Islet of Langerhans (tissue), 1 donor: Measurements from ENCODE around the gene METTL9.
"Not testable (repeated sequence)": the region's sequence is repeated elsewhere in the genome, so short reads cannot be mapped to it uniquely, and the experiment has no call there.

Experiments
- FAIRE-seq: peaks from one replicate; lab custom pipeline; 2011; peaks lifted over from hg19 to GRCh38; lab: Jason Lieb, UNC

Gene METTL9

GRCh38 chr16:21611198-21611555, 11.8 kb downstream of the METTL9 start:
- no peak for FAIRE-seq

GRCh38 chr16:21611556-21612384, 12.4 kb downstream of the METTL9 start:
- no peak for FAIRE-seq

GRCh38 chr16:21613361-21613760, 14.0 kb downstream of the METTL9 start:
- FAIRE-seq, result no peak

- FAIRE-seq, result no peak
Observed at GRCh38 chr16:21613781-21614180, 14.4 kb downstream of the METTL9 start.

GRCh38 chr16:21614896-21615295, 15.5 kb downstream of the METTL9 start:
- no peak for FAIRE-seq

GRCh38 chr16:21617607-21618006, 18.2 kb downstream of the METTL9 start:
- FAIRE-seq, result no peak

- FAIRE-seq, result no peak
Observed at GRCh38 chr16:21618281-21618680, 18.9 kb downstream of the METTL9 start.

- no peak for FAIRE-seq
Observed at GRCh38 chr16:21619765-21620425, 20.5 kb downstream of the METTL9 start.

- FAIRE-seq, result no peak
Observed at GRCh38 chr16:21620592-21620991, 21.2 kb downstream of the METTL9 start.

- no peak for FAIRE-seq
Observed at GRCh38 chr16:21622545-21622944, 23.2 kb downstream of the METTL9 start.

GRCh38 chr16:21625026-21625425, 25.6 kb downstream of the METTL9 start:
- no peak for FAIRE-seq

GRCh38 chr16:21626659-21627277, 27.4 kb downstream of the METTL9 start:
- FAIRE-seq, result peak; percentile 13

- FAIRE-seq, result no peak
Observed at GRCh38 chr16:21628121-21628726, 28.8 kb downstream of the METTL9 start.

GRCh38 chr16:21628772-21629171, 29.4 kb downstream of the METTL9 start:
- no peak for FAIRE-seq

GRCh38 chr16:21629616-21630539, 30.5 kb downstream of the METTL9 start:
- FAIRE-seq, result not testable (repeated sequence)

GRCh38 chr16:21630866-21631265, 31.5 kb downstream of the METTL9 start:
- FAIRE-seq, result not testable (repeated sequence)

GRCh38 chr16:21631376-21631775, 32.0 kb downstream of the METTL9 start:
- FAIRE-seq, result not testable (repeated sequence)

GRCh38 chr16:21631951-21632575, 32.7 kb downstream of the METTL9 start:
- not testable (repeated sequence) for FAIRE-seq

GRCh38 chr16:21634216-21634615, 34.8 kb downstream of the METTL9 start:
- FAIRE-seq, result no peak

- FAIRE-seq, result not testable (repeated sequence)
Observed at GRCh38 chr16:21635694-21636093, 36.3 kb downstream of the METTL9 start.
